ENCODE results near the gene GSTM1. TPM values are rescaled to one million over a fixed set of nuclear protein-coding genes. Genes with fewer than 3 reads are reported as not detected.

Gene GSTM1
- total and polyA plus RNA-seq, 2 of the 8 experiments (the other 6 are each of a cell fraction or from before 2014, with no cell fraction given), result 16.7 to 42.5 TPM

DNA sequence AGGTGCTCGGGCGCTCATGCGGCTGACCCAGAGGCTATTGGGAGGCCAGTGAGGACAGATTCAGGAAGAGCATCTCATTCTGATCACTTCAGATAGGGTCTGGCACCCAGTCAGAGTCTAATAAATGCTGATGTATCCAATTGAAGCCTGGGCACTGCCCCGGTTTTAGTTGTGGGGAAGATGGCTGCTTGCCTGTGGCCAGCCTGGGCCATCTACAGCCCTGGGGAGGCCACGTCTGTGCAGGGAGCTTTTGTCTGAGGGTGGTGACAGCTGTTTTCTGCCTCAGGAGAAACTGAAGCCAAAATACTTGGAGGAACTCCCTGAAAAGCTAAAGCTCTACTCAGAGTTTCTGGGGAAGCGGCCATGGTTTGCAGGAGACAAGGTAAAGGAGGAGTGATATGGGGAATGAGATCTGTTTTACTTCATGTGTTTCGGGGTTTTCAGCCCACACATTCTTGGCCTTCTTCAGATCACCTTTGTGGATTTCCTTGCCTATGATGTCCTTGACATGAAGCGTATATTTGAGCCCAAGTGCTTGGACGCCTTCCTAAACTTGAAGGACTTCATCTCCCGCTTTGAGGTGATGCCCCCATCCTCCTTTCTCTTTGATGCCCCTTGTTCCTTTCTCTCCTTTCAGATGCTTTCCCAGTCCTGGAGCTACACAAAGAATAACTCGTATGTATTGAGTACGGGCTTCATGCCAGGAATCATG, 27.2 kb downstream of the GSTM1 start (continued):
- no peak for TF ChIP-seq SAP30 (IDR thresholded peaks at IDR 0.05; ENCODE audit: insufficient read depth, insufficient replicate concordance, low read length)
